Esophagus muscularis mucosa (tissue), 4 donors: ENCODE results near the gene GSTM2. TPM values are rescaled to one million over a fixed set of nuclear protein-coding genes. Genes with fewer than 3 reads are reported as not detected.
A peak's percentile ranks its signal among the peaks of the same experiment; 100 is the strongest.

Experiments
- DNase-seq: peaks from one replicate; pipeline ENCODE4 v3.0.0-alpha.2; 2017; ENCODE audit errors: extremely low spot score
- H3K27ac ChIP-seq, 4 donors: fragments of 200-600 bp; sonication (generic); replicated peaks in 1 of 4; 1 replicate in 3 of 4; 2 replicates in 1 of 4; pipeline ENCODE4 v1.5.1; 2016 to 2019; ENCODE audit warnings: mild to moderate bottlenecking in 1 of 4
- H3K27me3 ChIP-seq, 4 donors: fragments of 200-600 bp; sonication (generic); one replicate each; pipeline versions ENCODE4 v1.5.1 to v1.6.0; 2016 to 2019
- H3K36me3 ChIP-seq, 4 donors: fragments of 200-600 bp; sonication (generic); one replicate each; pipeline ENCODE4 v1.5.1; 2016 to 2019
- H3K4me1 ChIP-seq, 4 donors: fragments of 200-600 bp; sonication (generic); one replicate each; pipeline ENCODE4 v1.5.1; 2016 to 2019
- H3K4me3 ChIP-seq, 4 donors: fragments of 200-600 bp; sonication (generic); 1 replicate in 2 of 4; 2 replicates in 2 of 4; pipeline ENCODE4 v1.5.1; 2016 to 2019; ENCODE audit warnings: mild to moderate bottlenecking in 4 of 4, moderate library complexity in 1 of 4
- H3K9me3 ChIP-seq, 4 donors: fragments of 200-600 bp; sonication (generic); 1 replicate in 3 of 4; 2 replicates in 1 of 4; pipeline ENCODE4 v1.5.1; 2016 to 2019
- CTCF ChIP-seq, 3 experiments: fragments of 200-600 bp in 2 of 3; fragments of 450-650 bp in 1 of 3; sonication (generic) in 2 of 3; IDR thresholded peaks; one replicate each; pipeline ENCODE4 v1.5.1; 2017 to 2019; ENCODE audit warnings: antibody characterized with exemption in 3 of 3, mild to moderate bottlenecking in 2 of 3, moderate library complexity in 1 of 3
- EP300 ChIP-seq: sonication (generic); formaldehyde crosslinking; IDR thresholded peaks from one replicate; pipeline ENCODE4 v1.6.1; 2017; ENCODE audit warnings: antibody characterized with exemption
- POLR2A ChIP-seq: fragments of 450-650 bp; IDR thresholded peaks from one replicate; pipeline ENCODE4 v1.6.1; 2017; ENCODE audit warnings: antibody characterized with exemption, moderate library complexity, mild to moderate bottlenecking, low read depth
- POLR2AphosphoS5 ChIP-seq, 2 donors: sonication (generic); formaldehyde crosslinking; IDR thresholded peaks; one replicate each; pipeline ENCODE4 v1.6.1; 2017; ENCODE audit warnings: antibody characterized with exemption in 2 of 2
- WGBS: methylation state at CpG from one replicate; pipeline ENCODE4 v1.1.5; 2018; 5-methylcytosine and 5-hydroxymethylcytosine counted together
- intact Hi-C: fragments of 100-400 bp; cut with DNase I; formaldehyde crosslinking; loops from one replicate; pipeline ENCODE4 v1.15.1; 2023
- total RNA-seq, 4 donors: library from RNA; depleted of rRNA; stranded (reverse); fragments of >200 nt; gene quantifications; one replicate each; pipeline versions ENCODE4 v1.1.0 to v1.2.1, GENCODE V29; 2016

GSTM2 gene
- total RNA-seq, 4 donors from 2014 or later, result 19.9 to 59.0 (median 39.3) TPM

- intact Hi-C loops, result no loop called here
- H3K9me3 ChIP-seq, result no peaks in the 10 kb centered on the region
Observed at GRCh38 chr1:109639063-109639840, 28.6 kb upstream of the GSTM2 start.

GRCh38 chr1:109639841-109640184, 28.0 kb upstream of the GSTM2 start:
- peak; percentile 64 for DNase-seq

More at GRCh38 chr1:109639063-109639840, 28.6 kb upstream of the GSTM2 start:
- no peak overlapping the region for H3K4me3 ChIP-seq
- H3K27me3 ChIP-seq, result no peaks in the 10 kb centered on the region
- DNase-seq, result peak; percentile 86
- no peaks in the 10 kb centered on the region for H3K36me3 ChIP-seq
- TF ChIP-seq POLR2A (no peak), EP300 (no peak), CTCF (IDR thresholded peaks at IDR 0.05) (no peak), POLR2AphosphoS5 (IDR thresholded peaks at IDR 0.05) (no peak)
- H3K27ac ChIP-seq, result no peak overlapping the region
- peaks cover 16 to 29% (median 25%) of the 10 kb centered on the region in 4 donors for H3K4me1 ChIP-seq
- 94% methylated on average over 3 of the region's 9 CpGs for WGBS

GRCh38 chr1:109640285-109640865, 27.5 kb upstream of the GSTM2 start:
- no peaks in the 10 kb centered on the region for H3K36me3 ChIP-seq
- H3K9me3 ChIP-seq, result no peaks in the 10 kb centered on the region
- no peak overlapping the region for H3K27ac ChIP-seq
- peak; percentile 97 for DNase-seq
- intact Hi-C loops, result loop anchor here (5.0 kb wide), 3 partner anchors 47 to 342 kb away; partner anchors contain the start of genes AHCYL1 and GSTM1
- WGBS, result 52% methylated on average over 4 of the region's 5 CpGs
- no peak overlapping the region for H3K4me3 ChIP-seq
- H3K4me1 ChIP-seq, result peaks cover 16 to 29% (median 24%) of the 10 kb centered on the region in 4 donors
- no peaks in the 10 kb centered on the region for H3K27me3 ChIP-seq
- TF ChIP-seq CTCF (IDR thresholded peaks at IDR 0.05) (peak; percentile 89 to 100 (median 92)), POLR2A (no peak), POLR2AphosphoS5 (IDR thresholded peaks at IDR 0.05) (peak in 1 of 2 donors; percentile 33), EP300 (no peak)

More at GRCh38 chr1:109639841-109640184, 28.0 kb upstream of the GSTM2 start:
- no peak for TF ChIP-seq EP300
- TF ChIP-seq POLR2AphosphoS5 (IDR thresholded peaks at IDR 0.05), result no peak
- Histone ChIP-seq H3K4me1 (peaks cover 16 to 29% (median 25%) of the 10 kb centered on the region in 4 donors), H3K27me3 (no peaks in the 10 kb centered on the region), H3K36me3 (no peaks in the 10 kb centered on the region), H3K27ac (no peak overlapping the region), H3K9me3 (no peaks in the 10 kb centered on the region), H3K4me3 (no peak overlapping the region)
- intact Hi-C loops, result loop anchor here (5.0 kb wide), 3 partner anchors 47 to 342 kb away; partner anchors contain the start of genes AHCYL1 and GSTM1
- 51% methylated on average over 6 of the region's 6 CpGs for WGBS

GRCh38 chr1:109641078-109641740, 26.6 kb upstream of the GSTM2 start:
- TF ChIP-seq POLR2A (no peak), POLR2AphosphoS5 (IDR thresholded peaks at IDR 0.05) (no peak), EP300 (no peak), CTCF (IDR thresholded peaks at IDR 0.05) (no peak)
- peak; percentile 74 for DNase-seq
- intact Hi-C loops, result loop anchor here (5.0 kb wide), 3 partner anchors 46 to 341 kb away; partner anchors contain the start of genes AHCYL1 and GSTM1
- H3K4me3 ChIP-seq, result no peak overlapping the region
- H3K27ac ChIP-seq, result no peak overlapping the region
- H3K4me1 ChIP-seq, result peaks cover 11 to 24% (median 16%) of the 10 kb centered on the region in 4 donors
- H3K27me3 ChIP-seq, result no peaks in the 10 kb centered on the region
- H3K36me3 ChIP-seq, result no peaks in the 10 kb centered on the region
- WGBS, result 86% methylated on average over 2 of the region's 2 CpGs
- H3K9me3 ChIP-seq, result no peaks in the 10 kb centered on the region
